Measurements from ENCODE around the gene SYNE2.

DNA sequence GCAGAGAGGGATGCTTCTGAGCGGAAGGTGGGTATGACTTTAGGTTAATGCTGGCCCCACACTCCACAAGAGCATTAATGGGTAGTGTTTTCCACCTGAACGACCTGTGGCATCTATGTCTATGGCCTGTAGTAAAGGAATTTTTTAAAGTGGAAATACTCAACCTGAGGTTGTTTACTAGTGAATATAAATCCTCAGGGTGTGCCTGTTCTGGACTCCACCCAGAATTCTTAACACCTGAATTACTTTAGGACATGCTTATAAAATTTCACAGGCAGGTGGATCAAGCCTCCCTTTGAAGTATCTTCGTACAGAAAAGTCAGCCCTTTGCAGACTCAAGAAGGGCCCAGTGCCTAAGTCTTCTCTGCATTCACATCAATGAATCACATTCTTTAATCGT is 245.3 kb downstream of the SYNE2 start:
- TF ChIP-seq, protein P1, sequence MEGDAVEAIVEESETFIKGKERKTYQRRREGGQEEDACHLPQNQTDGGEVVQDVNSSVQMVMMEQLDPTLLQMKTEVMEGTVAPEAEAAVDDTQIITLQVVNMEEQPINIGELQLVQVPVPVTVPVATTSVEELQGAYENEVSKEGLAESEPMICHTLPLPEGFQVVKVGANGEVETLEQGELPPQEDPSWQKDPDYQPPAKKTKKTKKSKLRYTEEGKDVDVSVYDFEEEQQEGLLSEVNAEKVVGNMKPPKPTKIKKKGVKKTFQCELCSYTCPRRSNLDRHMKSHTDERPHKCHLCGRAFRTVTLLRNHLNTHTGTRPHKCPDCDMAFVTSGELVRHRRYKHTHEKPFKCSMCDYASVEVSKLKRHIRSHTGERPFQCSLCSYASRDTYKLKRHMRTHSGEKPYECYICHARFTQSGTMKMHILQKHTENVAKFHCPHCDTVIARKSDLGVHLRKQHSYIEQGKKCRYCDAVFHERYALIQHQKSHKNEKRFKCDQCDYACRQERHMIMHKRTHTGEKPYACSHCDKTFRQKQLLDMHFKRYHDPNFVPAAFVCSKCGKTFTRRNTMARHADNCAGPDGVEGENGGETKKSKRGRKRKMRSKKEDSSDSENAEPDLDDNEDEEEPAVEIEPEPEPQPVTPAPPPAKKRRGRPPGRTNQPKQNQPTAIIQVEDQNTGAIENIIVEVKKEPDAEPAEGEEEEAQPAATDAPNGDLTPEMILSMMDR (conservative IDR thresholded peaks at IDR 0.05) = no peak
- TF ChIP-seq EZH2 (IDR thresholded peaks at IDR 0.05; ENCODE audit: low read depth) = no peak

Data from PC-9 (cell line).